Left colon (tissue), 2 donors: ENCODE results near the gene ADAMTS8. TPM values are rescaled to one million over a fixed set of nuclear protein-coding genes. Genes with fewer than 3 reads are reported as not detected.
"Not testable (repeated sequence)": the region's sequence is repeated elsewhere in the genome, so short reads cannot be mapped to it uniquely, and the experiment has no call there.

ENCODE experiments used
- ATAC-seq: fragments of 200-7000 bp; cut with Tn5 transposase; one replicate; pipeline ENCODE4 v1.9.1; 2020; ENCODE audit warnings: mild to moderate bottlenecking, moderate library complexity
- DNase-seq, 2 donors: peaks; one replicate each; pipeline ENCODE4 v3.0.0-alpha.2; 2020
- intact Hi-C, 2 donors: fragments of 100-400 bp; cut with DNase I in 1 of 2; cut with micrococcal nuclease in 1 of 2; formaldehyde crosslinking; loops; one replicate each; pipeline versions ENCODE4 v1.11.2 to v1.14.0; 2022; cut with DNase I, micrococcal nuclease
- total RNA-seq, 2 donors: library from RNA; stranded (reverse); fragmentation: NEBNext Ultra II Directional; extraction: Animal tissue kit (Norgen Biotek cat#: 25700); gene quantifications; one replicate each; pipeline ENCODE4 v1.2.1, GENCODE V29; 2021
- donor health status: DM: no; HTN: no; CAD: no.
- donor health status: DM: yes; HTN: yes; CAD: no.

The ADAMTS8 gene
- total RNA-seq, 2 donors from 2014 or later: 0.40 to 3.4 TPM

- intact Hi-C loops: no loop called here
- DNase-seq (no peak), ATAC-seq (no peak)
These were observed 17.4 kb upstream of the ADAMTS8 start for GRCh38 chr11:130445788-130446187.

- DNase-seq: no peak
- intact Hi-C loops: no loop called here
- no peak for ATAC-seq
These were observed 14.3 kb upstream of the ADAMTS8 start for GRCh38 chr11:130442737-130443136.

- ATAC-seq (no peak), DNase-seq (no peak)
- intact Hi-C loops: no loop called here
These were observed 13.3 kb upstream of the ADAMTS8 start for GRCh38 chr11:130441719-130442118.

GRCh38 chr11:130439876-130440275 lies 11.5 kb upstream of the ADAMTS8 start:
- no peak for DNase-seq
- ATAC-seq: no peak
- intact Hi-C loops: loop anchor here (10.0 kb wide), 2 partner anchors 425 to 455 kb away; no protein-coding TSS in a partner anchor

- ATAC-seq (no peak), DNase-seq (no peak)
- intact Hi-C loops: loop anchor here (10.0 kb wide), 2 partner anchors 426 to 456 kb away; no protein-coding TSS in a partner anchor
These were observed 10.7 kb upstream of the ADAMTS8 start for GRCh38 chr11:130439160-130439519.

- ATAC-seq, DNase-seq: not testable (repeated sequence)
- intact Hi-C loops: loop anchor here (10.0 kb wide), 2 partner anchors 426 to 456 kb away; no protein-coding TSS in a partner anchor
These were observed 10.2 kb upstream of the ADAMTS8 start for GRCh38 chr11:130438401-130439159.

GRCh38 chr11:130437848-130438247 lies 9.4 kb upstream of the ADAMTS8 start:
- intact Hi-C loops: loop anchor here (10.0 kb wide), 2 partner anchors 427 to 457 kb away; no protein-coding TSS in a partner anchor
- no peak for ATAC-seq
- DNase-seq: no peak

GRCh38 chr11:130436171-130436570 lies 7.8 kb upstream of the ADAMTS8 start:
- ATAC-seq: no peak
- no peak for DNase-seq
- intact Hi-C loops: loop anchor here (10.0 kb wide), 2 partner anchors 429 to 459 kb away; no protein-coding TSS in a partner anchor

GRCh38 chr11:130435671-130436070 lies 7.3 kb upstream of the ADAMTS8 start:
- ATAC-seq (no peak), DNase-seq (no peak)
- intact Hi-C loops: loop anchor here (2.0 to 10.0 kb wide), 3 partner anchors 425 to 459 kb away; no protein-coding TSS in a partner anchor

- ATAC-seq (peak; percentile 92), DNase-seq (peak; percentile 65 to 81)
- intact Hi-C loops: loop anchor here (2.0 to 10.0 kb wide), 3 partner anchors 426 to 460 kb away; no protein-coding TSS in a partner anchor
These were observed 6.3 kb upstream of the ADAMTS8 start for GRCh38 chr11:130434521-130435223.

GRCh38 chr11:130433357-130433756 lies 4.9 kb upstream of the ADAMTS8 start:
- intact Hi-C loops: loop anchor here (10.0 kb wide), 2 partner anchors 431 to 461 kb away; no protein-coding TSS in a partner anchor
- DNase-seq (no peak), ATAC-seq (no peak)

- intact Hi-C loops: loop anchor here (10.0 kb wide), 2 partner anchors 433 to 463 kb away; no protein-coding TSS in a partner anchor
- ATAC-seq (no peak), DNase-seq (no peak)
These were observed 3.4 kb upstream of the ADAMTS8 start for GRCh38 chr11:130431801-130432200.

GRCh38 chr11:130431331-130431773 lies 2.9 kb upstream of the ADAMTS8 start:
- peak; percentile 62 for ATAC-seq
- DNase-seq: peak in 1 of 2 donors; percentile 80
- intact Hi-C loops: loop anchor here (10.0 kb wide), 2 partner anchors 433 to 463 kb away; no protein-coding TSS in a partner anchor

GRCh38 chr11:130429983-130430382 lies 1.6 kb upstream of the ADAMTS8 start:
- DNase-seq: no peak

GRCh38 chr11:130429120-130429681 lies 792 bp upstream of the ADAMTS8 start:
- ATAC-seq (no peak), DNase-seq (no peak)
- intact Hi-C loops: no loop called here

More at GRCh38 chr11:130429983-130430382, 1.6 kb upstream of the ADAMTS8 start:
- no peak for ATAC-seq
- intact Hi-C loops: loop anchor here (10.0 kb wide), 2 partner anchors 435 to 465 kb away; no protein-coding TSS in a partner anchor

GRCh38 chr11:130427581-130428315 lies 661 bp downstream of the ADAMTS8 start:
- ATAC-seq (no peak), DNase-seq (peak in 1 of 2 donors; percentile 20)
- intact Hi-C loops: no loop called here

GRCh38 chr11:130426837-130427341 lies 1.5 kb downstream of the ADAMTS8 start:
- no peak for ATAC-seq
- no peak for DNase-seq
- intact Hi-C loops: no loop called here

- intact Hi-C loops: no loop called here
- DNase-seq: no peak
- ATAC-seq: no peak
These were observed 2.1 kb downstream of the ADAMTS8 start for GRCh38 chr11:130426223-130426836.
